Erythroblast (primary cell): Measurements from ENCODE around the gene CYREN.
A peak's percentile ranks its signal among the peaks of the same experiment; 100 is the strongest.

Experiments used
- GATA1 ChIP-seq: IDR thresholded peaks from 2 replicates; pipeline ENCODE4 v1.6.1; 2011; ENCODE audit warnings: low read depth, mild to moderate bottlenecking, control low read depth, low read length, moderate library complexity
- POLR2A ChIP-seq: IDR thresholded peaks from 2 replicates; pipeline ENCODE4 v1.6.1; 2011; ENCODE audit warnings: mild to moderate bottlenecking, low read length

- peak; percentile 8 for TF ChIP-seq POLR2A
- no peak for TF ChIP-seq GATA1
Measured at GRCh38 chr7:135160098-135160857, 10.2 kb downstream of the CYREN start.
